Left renal cortex interstitium (tissue), 4 donors: ENCODE data around the gene CAT. TPM values are rescaled to one million over a fixed set of nuclear protein-coding genes. Genes with fewer than 3 reads are reported as not detected.
A peak's percentile ranks its signal among the peaks of the same experiment; 100 is the strongest.
"Not testable (repeated sequence)": the region's sequence is repeated elsewhere in the genome, so short reads cannot be mapped to it uniquely, and the experiment has no call there.

Experiments used
- DNase-seq, 4 donors: peaks; one replicate each; pipeline ENCODE4 v3.0.0-alpha.2; 2013; ENCODE audit warnings: low read depth in 4 of 4, low spot score in 2 of 4, missing footprints in 1 of 4
- polyA plus RNA-seq, 4 donors: library from polyadenylated mRNA; unstranded; fragments of 120-200 nt; gene quantifications; one replicate each; pipeline ENCODE4 v1.2.1, GENCODE V29; 2013; ENCODE audit not compliant: insufficient read length in 4 of 4

The CAT gene
- polyA plus RNA-seq, 4 donors: 155 to 187 (median 164) TPM

- not testable (repeated sequence) for DNase-seq
Measured at GRCh38 chr11:34424826-34425225, 13.9 kb upstream of the CAT start.

GRCh38 chr11:34425360-34425759, 13.4 kb upstream of the CAT start:
- no peak for DNase-seq

GRCh38 chr11:34425867-34426266, 12.9 kb upstream of the CAT start:
- no peak for DNase-seq

DNA sequence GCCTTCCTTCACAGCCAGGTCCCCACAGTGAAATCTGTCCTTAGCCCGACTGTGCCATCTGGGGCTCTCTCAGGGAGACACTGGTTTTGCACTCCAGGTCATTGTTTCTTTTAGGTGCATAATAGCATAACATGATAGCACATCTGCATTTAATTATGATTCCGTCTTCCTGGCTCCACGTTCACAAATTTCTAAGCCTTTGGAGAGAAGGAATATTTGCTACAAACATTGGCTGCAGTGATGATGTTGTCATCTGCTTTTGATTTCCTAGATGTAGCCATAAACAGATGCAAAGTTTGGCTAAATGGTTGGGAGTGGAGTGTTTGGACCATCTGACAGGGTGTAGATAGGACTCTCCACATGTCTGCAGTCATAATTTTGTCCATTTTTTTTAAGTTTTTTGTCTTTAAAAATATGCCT, 12.0 kb upstream of the CAT start:
- DNase-seq: no peak

GRCh38 chr11:34427186-34427805, 11.4 kb upstream of the CAT start:
- DNase-seq: no peak

- no peak for DNase-seq
Measured at GRCh38 chr11:34431979-34432378, 6.8 kb upstream of the CAT start.

GRCh38 chr11:34432822-34433221, 5.9 kb upstream of the CAT start:
- DNase-seq: no peak

GRCh38 chr11:34433899-34434298, 4.8 kb upstream of the CAT start:
- no peak for DNase-seq

GRCh38 chr11:34437224-34438125, 1.3 kb upstream of the CAT start:
- DNase-seq: no peak

- peak in 1 of 4 donors; percentile 5 for DNase-seq
Measured at GRCh38 chr11:34439610-34440198, 970 bp downstream of the CAT start.

- DNase-seq: no peak
Measured at GRCh38 chr11:34441814-34442213, 3.1 kb downstream of the CAT start.

DNA sequence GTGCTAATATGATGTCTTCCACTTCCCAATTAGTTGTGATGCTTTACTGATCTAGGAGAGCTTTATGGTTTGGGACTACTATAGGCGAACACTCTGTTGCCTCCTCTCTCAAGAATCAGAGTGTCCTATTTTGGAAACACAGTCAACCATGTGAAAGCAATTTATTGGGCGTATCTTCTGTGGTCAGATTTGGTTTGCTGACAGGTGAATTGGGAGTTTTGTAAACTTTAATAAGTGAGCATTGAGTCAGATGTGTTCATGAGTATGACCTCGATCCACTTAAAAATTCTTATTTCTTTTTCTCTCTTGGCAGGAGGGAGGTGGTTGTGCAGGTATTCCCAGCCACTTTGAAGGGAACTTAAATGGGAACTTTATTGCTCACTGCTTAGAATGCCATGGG, 4.4 kb downstream of the CAT start:
- no peak for DNase-seq

- no peak for DNase-seq
Measured at GRCh38 chr11:34444428-34444827, 5.7 kb downstream of the CAT start.

GRCh38 chr11:34445956-34446355, 7.2 kb downstream of the CAT start:
- DNase-seq: no peak

- DNase-seq: no peak
Measured at GRCh38 chr11:34446386-34446785, 7.7 kb downstream of the CAT start.

GRCh38 chr11:34447044-34447443, 8.3 kb downstream of the CAT start:
- DNase-seq: no peak

DNA sequence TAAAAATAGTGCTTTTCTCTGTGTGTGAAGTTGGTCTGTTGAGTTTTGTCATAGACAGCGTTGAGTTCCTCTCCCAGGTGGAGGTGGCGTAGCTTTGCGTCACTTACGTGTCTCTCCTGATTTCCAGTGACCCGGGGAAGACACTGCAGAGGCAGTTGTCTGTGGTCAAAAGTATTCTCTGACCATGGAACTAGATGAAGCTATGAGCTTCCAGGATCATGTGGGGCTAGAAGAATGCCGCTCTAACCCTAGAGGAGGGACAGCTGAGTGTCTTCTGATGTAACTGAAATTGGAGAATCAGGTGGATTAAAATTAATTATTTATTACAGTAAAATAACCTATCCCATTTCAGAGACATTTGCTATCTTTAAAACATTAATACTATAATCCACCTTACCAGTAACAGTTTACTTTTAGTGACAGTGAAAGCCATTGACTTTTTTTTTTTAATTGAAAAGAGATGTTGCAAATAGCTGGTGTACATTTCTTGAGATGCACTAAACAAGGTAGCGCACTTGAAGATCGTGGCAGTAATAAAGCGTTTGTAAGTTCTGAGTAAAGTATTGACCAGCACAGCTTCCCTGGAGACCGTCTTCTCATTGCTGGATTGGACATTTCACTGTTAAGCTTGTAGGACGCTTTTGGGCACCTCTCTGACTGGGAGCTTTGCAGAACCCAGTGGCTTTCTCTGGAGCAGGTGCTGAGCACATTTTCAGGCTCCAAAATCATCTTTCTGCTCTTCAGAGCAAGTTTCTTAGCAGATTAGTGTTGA, 9.7 kb downstream of the CAT start:
- DNase-seq: no peak

DNA sequence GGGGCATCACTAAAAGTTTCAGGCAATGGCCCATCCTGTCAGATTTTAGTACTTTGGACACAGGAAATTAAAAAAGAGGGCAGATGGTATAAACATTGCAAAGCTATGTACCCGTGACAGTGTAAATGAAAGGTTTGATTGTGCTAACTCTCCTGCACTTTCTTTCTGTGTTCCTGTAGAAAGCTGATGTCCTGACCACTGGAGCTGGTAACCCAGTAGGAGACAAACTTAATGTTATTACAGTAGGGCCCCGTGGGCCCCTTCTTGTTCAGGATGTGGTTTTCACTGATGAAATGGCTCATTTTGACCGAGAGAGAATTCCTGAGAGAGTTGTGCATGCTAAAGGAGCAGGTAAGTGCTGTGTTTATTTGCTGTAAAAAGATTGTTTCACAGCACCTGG, 10.3 kb downstream of the CAT start:
- no peak for DNase-seq

DNA sequence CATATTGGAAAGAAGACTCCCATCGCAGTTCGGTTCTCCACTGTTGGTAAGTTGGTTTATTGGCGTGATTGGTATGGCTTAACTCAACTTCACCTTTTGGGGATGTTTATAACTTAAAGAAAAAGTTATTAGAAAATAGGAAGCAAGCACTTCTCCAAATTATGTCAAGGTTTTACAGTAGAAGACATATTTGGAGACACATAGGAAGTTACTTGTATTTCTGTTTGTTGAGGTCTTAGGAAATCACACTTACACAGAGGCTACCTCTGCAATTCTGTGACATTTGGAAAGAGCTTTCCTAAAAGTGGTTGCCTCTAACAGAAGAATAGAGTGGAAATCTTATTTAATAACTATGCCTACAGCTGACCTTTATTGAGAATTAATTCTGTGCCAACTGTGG, 12.3 kb downstream of the CAT start:
- no peak for DNase-seq

DNA sequence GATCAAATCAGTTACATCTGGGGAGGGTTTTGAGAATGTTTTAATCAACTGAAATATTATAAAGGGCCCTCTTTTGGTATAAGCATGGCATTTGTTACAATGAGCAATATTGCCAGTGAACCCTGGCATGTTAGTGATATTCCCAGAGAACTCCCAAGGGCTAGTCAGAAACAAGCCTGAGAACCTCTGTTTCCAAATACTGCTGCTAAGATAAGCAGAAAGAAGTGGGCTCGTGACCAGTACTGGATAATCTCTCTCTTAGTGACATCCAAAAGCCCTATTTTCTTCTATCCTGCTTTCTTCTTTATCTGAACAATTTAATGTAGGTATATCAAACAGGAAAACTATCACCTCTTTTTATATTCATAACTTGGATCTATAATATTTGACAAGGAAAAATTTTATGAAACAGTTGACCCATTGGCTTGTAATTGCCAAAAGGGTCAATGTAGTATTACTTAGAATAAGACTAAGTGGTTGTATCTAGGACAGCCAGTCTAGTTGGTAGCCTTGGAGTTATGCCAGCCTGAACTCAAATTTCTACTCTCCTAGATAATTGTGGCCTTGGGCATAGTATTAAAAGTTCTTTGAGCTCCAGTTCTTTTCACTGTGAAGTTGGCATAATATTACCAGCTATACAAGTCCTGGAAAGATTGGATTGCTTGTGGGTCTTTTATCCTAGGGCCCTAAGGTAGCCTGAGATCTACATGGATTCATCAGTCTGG, 15.7 kb downstream of the CAT start:
- no peak for DNase-seq
